Stimulated activated CD4-positive, alpha-beta T cell treated with anti-CD3 and anti-CD28 coated beads, Interleukin-1b, Interleukin-23, amount 100 ng/mL, for 4 hours (primary cell): ENCODE measurements around the gene AIG1.
"Not testable (repeated sequence)": the region's sequence is repeated elsewhere in the genome, so short reads cannot be mapped to it uniquely, and the experiment has no call there.

ENCODE experiments used
- DNase-seq, 2 donors: peaks; one replicate each; pipeline ENCODE4 v3.0.0-alpha.2; 2020; ENCODE audit warnings: low read depth in 2 of 2

Gene AIG1

DNA sequence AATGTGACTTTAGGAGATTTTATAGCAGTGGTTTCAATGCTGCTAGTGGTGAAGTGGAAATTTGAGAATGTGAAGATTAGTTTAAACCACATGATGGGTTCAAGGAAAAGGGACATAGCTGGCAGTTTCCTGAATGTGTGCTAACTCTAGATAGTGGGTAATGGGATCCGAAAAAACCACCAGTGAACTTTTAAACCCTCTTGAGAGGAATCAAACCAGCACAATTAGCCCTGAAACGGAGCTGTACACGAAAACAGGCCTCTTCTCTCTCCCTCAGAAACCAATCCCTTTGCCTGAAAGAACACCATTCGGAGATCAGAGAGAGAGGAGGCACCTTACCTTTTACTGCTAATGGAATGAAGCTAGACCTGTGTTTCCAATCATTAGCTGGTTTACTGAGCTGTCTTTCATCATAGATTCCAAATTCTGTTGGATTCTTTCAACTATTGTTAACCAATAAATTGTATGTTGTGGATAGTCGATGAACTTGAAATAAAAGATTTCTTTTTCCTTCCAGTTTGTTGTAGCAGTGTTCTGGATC lies 103.9 kb downstream of the AIG1 start:
- no peak for DNase-seq

DNA sequence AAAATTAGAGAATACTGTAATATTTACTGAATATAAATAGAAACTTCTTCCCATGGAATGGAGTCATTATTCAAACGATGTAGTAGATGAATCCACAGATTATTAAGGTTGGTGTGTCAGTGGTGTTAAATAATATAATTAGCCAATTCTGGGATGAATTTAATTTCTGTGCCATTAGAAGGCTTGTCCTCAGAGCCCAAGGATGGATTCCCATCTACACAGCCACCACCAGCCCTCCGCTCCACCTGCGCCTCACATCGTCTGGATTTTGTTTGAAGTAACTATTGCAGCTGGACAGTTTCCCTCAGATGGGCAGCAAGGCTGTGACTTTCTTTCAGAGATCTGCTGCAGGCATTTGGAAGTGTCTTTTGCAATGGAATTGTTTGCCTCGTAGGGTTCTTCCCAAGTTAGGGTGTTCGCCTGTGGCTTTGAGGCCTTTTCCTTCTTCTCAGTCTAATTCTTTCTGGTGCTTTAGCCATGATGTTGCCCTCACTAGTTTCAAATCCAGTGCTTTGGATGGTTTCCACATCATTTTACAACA lies 104.7 kb downstream of the AIG1 start:
- DNase-seq, result no peak

GRCh38 chr6:143166247-143166695 lies 105.6 kb downstream of the AIG1 start:
- DNase-seq, result no peak

DNA sequence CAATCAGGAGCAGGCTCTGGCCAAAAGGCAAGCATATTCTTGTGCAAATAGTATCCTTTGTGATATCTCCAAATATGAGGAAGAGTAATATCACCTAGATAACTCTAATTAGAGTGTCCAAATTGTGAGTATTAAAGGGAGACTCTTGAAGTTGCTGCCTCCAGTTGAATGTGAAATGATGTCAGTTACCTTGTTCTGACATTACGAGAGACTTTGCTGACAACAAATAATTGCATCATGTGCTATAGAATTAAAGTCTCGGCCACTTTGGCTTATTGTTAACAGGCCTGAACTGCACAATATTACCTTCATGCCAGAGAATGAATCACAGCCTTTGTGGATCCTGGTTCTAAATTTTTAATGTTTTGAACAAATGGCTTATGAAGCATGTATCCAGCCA lies 106.5 kb downstream of the AIG1 start:
- no peak for DNase-seq

- not testable (repeated sequence) for DNase-seq
These were observed 107.7 kb downstream of the AIG1 start for GRCh38 chr6:143168396-143168816.

- no peak for DNase-seq
These were observed 108.8 kb downstream of the AIG1 start for GRCh38 chr6:143169440-143169839.

DNA sequence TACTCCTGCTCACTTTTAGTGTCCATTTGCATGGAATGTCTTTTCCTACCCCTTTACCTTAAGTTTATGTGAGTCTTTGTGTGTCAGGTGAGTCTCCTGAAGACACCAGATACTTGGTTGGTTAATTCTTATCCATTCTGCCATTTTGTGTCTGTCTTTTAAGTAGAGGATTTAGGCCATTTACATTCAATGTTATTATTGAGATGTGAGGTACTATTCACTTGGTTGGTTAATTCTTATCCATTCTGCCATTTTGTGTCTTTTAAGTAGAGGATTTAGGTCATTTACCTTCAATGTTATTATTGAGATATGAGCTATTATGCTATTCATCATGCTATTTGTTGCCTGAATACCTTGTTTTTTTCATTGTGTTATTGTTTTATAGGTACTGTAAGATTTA lies 113.8 kb downstream of the AIG1 start:
- DNase-seq, result no peak

- DNase-seq, result no peak
These were observed 114.3 kb downstream of the AIG1 start for GRCh38 chr6:143174951-143175350.

DNA sequence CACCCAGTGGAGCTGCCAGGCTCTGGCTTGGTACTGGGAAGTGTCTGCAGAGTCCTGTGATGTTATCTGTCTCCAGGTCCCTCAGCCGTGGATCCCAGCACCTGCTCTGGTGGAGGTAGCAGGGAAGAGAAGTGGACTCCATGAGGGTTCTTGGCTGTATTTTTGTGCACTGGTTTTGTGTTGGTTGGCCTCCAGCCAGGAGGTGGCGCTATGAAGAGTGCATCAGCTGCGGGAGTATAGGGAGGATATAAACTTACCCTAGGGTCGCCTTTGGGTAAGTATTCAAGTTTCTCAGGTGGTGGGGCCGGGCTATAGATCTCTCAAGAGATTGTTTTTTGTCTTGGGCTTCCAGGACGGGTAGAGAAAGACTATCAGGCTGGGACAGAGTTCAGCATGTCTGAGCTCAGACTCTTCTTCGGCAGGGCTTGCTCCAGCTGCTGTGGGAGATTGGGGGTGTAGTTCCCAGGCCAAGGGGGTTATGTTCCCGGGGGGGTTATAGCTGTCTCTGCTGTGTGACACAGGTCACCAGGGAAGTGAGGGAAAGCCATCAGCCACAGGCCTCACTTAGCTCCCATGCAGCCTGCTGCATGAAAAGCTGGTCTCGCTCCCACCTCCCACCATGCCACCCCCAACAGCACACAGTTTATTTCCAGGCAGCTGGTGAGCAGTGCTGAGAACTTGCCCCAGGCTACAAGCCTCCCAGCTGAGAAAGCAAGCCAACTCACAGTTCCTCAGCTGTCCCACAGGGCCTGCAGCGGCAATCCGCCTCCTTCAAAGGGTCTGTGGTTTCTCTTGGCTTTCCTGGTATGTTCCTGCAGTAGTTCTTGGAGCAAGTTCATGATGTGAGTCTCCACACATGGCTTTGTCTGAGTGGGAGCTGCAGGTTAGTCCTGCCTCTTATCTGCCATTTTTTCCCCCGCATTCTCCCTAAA lies 115.7 kb downstream of the AIG1 start:
- DNase-seq, result no peak

DNA sequence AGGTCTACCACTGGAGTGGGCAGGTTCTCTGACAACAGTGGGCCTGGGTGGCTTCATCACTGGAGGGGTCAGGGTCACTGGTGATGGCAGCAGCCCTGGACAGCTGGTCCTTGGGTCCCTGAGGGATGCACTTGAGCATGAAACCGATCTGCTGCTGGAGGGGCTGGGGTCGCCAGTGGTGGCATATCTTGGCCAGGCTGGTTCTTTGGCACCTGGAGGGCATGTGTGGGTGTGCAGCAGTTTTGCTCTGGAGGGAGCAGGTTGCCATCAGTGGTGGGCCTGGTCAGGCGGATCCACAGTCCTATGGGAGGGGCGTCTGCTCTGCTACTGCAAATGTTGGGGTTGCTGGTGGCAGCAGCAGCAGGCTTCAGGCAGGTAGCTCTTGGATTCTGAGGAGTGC lies 117.0 kb downstream of the AIG1 start:
- DNase-seq, result no peak

GRCh38 chr6:143179096-143179495 lies 118.4 kb downstream of the AIG1 start:
- DNase-seq, result no peak

- no peak for DNase-seq
These were observed 119.4 kb downstream of the AIG1 start for GRCh38 chr6:143179901-143180612.

- no peak for DNase-seq
These were observed 120.1 kb downstream of the AIG1 start for GRCh38 chr6:143180826-143181225.

DNA sequence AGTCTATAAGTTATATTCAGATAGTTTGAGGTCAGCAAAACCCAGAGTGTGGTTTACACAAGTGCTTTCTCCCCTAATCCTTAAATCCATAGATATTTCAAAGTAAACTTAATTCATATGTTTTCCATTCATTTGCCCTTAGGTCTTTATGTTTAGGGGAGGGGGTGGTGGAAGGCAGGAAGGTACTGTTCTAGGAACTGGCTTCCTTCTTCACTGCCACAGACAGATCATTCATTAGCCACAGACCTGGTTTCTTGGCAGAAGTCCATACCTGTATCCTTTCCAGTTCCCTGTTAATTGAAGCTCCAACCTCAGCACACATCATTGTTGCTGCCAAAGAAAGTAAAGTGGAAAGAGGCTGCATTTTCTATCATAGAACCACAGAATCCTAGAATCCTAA lies 123.0 kb downstream of the AIG1 start:
- DNase-seq, result no peak

- no peak for DNase-seq
These were observed 124.6 kb downstream of the AIG1 start for GRCh38 chr6:143185288-143185687.

GRCh38 chr6:143187238-143187923 lies 126.7 kb downstream of the AIG1 start:
- no peak for DNase-seq

- no peak for DNase-seq
These were observed 127.6 kb downstream of the AIG1 start for GRCh38 chr6:143188292-143188691.

DNA sequence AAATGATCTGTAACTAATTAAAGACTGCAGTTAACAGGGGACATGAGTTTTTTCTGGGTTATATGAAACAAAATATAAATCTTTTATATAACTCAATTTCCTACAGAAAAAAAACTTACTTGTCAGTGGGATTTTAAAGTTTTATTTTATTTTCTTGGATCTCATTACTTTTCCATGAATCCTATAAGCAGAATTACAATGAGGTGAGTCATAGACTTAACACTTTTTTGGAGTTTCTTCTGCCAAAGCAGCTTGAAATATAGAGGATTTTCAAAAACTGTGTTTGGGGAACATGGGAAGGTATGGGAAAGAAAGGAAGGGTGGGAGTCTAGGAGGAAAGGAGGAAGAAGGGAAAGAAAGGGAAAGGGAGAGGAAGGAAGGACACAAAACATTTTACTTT lies 130.7 kb downstream of the AIG1 start:
- no peak for DNase-seq

DNA sequence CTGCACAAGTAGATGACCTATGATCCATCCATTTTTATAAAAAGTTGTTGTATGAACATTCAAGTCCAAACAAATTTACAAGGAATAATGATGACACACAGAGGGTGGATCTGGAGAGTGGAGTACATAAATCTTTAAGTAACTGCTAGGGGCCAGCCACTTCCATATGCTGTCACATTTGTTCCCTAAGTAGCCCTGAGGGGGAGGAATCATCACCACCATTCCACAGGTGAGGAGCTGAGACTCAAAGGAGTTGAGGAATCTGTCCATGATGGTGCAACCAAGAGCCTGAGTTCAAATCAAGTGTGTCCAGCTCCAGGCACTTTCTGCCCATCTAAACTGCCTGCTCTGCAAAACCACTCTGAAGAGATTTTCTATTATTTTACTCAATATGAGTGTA lies 132.1 kb downstream of the AIG1 start:
- no peak for DNase-seq

- no peak for DNase-seq
These were observed 132.9 kb downstream of the AIG1 start for GRCh38 chr6:143193571-143194094.

DNA sequence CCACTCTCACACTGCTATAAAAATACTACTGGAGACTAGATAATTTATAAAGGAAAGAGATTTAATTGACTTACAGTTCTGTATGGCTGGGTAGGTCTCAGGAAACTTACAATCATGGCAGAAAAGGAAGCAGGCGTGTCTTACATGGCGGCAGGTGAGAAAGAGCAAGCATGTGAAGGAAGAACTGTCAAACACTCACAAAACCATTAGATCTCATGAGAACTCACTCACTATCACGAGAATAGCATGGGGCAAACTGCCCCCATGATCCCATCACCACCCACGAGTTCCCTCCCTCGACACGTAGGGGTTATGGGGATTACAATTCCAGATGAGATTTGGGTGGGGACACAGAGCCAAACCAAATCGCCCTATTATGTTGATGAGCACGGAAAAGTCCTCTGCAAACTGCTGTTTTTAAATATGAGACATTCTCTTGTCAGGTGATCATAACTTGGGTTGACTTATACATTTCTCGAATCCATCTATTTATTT lies 133.5 kb downstream of the AIG1 start:
- DNase-seq, result no peak
